ENCODE results near the gene NOS1AP.

- TF ChIP-seq POLR2A (IDR thresholded peaks at IDR 0.05; ENCODE audit: low read depth, low read length) (no peak), TAF1 (IDR thresholded peaks at IDR 0.05; ENCODE audit: low read depth, low read length) (no peak), PAX5 (IDR thresholded peaks at IDR 0.05; ENCODE audit: insufficient read depth, low read length, severe bottlenecking) (no peak), POLR2AphosphoS5 (IDR thresholded peaks at IDR 0.05; ENCODE audit: low read depth, low read length) (no peak), POU2F2 (IDR thresholded peaks at IDR 0.05; ENCODE audit: low read depth, low read length) (no peak)
These were observed 150.0 kb downstream of the NOS1AP start for GRCh38 chr1:162219461-162219860.
